ENCODE data around the gene EXOC3L4. TPM values are rescaled to one million over a fixed set of nuclear protein-coding genes. Genes with fewer than 3 reads are reported as not detected.

The EXOC3L4 gene
- total RNA-seq, 1 donor = not detected

DNA sequence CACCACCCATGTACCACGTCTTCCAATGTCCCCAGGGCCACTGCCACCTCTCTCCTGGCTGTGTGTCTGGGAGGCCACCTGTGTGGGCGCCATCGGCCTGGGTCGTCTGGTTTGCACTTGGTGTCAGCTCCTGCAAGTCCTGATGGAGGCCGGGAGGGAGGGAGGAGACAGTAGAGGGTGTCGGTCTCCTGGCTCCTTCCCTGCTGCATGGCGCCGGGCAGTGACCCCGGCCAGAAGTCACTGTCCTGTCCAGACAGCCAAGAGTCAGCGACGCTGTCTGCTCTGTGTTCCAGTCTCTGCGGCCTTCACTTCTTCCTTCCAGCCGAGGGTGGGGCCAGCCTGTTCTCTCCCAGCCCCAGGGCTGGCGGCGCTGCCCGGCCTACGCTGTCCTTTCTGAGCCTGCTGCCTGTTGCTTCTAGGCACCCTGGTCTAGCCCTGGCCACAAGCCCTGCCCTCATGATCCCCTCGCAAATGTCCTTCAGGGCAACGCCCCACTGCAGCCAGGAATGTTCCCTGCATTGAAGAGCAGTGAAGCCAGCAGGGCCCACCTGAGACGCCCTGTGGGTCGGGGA is 23.5 kb upstream of the EXOC3L4 start:
- DNase-seq (ENCODE audit: low read depth) = no peak
- no peak overlapping the region for H3K4me3 ChIP-seq (ENCODE audit: low read depth, low read length)
- TF ChIP-seq, protein P1, sequence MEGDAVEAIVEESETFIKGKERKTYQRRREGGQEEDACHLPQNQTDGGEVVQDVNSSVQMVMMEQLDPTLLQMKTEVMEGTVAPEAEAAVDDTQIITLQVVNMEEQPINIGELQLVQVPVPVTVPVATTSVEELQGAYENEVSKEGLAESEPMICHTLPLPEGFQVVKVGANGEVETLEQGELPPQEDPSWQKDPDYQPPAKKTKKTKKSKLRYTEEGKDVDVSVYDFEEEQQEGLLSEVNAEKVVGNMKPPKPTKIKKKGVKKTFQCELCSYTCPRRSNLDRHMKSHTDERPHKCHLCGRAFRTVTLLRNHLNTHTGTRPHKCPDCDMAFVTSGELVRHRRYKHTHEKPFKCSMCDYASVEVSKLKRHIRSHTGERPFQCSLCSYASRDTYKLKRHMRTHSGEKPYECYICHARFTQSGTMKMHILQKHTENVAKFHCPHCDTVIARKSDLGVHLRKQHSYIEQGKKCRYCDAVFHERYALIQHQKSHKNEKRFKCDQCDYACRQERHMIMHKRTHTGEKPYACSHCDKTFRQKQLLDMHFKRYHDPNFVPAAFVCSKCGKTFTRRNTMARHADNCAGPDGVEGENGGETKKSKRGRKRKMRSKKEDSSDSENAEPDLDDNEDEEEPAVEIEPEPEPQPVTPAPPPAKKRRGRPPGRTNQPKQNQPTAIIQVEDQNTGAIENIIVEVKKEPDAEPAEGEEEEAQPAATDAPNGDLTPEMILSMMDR (IDR thresholded peaks at IDR 0.05; ENCODE audit: insufficient read depth, low read length) = no peak

DNA sequence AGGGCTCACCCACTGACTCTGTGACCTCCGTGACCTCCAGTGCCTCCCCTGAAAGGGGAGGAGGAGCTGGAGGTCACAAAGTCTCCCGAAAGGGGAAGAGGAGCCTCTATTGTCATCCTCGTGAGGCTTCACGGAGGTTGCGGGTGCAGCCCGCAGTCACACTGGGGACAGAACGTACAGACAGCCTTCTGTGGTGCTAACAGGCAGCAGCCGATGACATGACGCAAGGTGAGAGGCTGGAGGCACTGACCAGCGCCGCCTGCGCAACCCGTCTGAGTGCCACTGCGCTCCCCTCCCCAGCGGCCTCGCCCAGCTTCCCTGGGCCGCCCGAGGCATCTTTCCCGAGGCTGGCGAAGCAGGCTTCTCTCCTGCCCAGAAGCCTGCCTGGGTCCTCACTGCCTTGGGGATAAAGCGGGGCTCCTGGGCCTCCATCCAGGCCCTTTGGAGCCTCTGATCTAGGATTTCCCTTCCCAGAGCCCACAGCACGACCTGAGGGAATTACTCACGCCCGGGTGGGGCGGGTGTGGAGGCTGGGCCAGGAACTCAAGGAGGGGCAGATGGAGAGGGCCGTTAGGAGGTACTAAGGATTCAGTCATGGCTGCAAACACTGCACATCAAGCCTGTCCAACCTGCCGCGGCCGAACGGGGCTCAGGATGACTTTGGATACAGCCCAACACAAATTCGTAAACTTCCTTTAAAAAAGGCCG is 22.8 kb upstream of the EXOC3L4 start:
- no peak overlapping the region for H3K4me3 ChIP-seq (ENCODE audit: low read depth, low read length)
- peak; percentile 38 for DNase-seq (ENCODE audit: low read depth)
- TF ChIP-seq, protein P1 (IDR thresholded peaks at IDR 0.05; ENCODE audit: insufficient read depth, low read length) = no peak

DNA sequence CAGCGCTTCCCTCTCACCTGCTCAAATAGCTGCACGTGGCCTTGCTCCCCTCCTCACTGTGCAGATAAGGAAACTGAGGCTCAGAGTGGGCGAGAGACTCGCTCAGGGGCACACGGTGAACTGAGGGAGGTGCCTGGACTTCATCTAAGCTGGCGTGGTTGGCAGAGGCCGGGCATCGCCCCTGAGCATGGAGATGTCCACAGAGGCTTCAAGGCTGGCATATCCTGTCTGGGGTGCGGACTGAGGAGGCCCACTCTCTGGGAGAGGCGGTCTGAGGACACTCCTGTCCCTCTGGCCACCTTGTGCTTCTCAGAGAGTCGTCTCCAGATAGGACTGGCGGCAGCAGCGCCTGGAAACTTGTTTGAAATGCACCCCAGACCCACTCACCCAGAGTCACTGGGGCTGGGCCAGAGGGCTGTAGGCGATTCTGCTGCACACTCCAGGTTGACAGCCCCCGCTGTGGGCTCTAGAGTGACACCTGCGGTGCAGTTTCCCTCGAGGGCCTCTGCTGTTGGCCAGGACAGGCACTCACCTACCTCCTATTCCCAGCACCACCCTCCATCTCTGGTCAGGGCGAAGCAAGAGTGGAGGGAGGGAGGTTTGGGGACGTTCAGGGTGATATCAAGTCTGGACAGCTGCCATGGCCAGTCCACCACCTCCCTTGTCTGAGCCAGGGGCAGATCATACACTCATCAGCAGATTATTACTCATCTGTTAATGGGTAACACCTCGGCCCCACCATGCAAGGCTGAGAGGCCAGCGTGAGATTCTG is 21.7 kb upstream of the EXOC3L4 start:
- no peak for DNase-seq (ENCODE audit: low read depth)
- TF ChIP-seq, protein P1 (IDR thresholded peaks at IDR 0.05; ENCODE audit: insufficient read depth, low read length) = no peak
- no peak overlapping the region for H3K4me3 ChIP-seq (ENCODE audit: low read depth, low read length)

DNA sequence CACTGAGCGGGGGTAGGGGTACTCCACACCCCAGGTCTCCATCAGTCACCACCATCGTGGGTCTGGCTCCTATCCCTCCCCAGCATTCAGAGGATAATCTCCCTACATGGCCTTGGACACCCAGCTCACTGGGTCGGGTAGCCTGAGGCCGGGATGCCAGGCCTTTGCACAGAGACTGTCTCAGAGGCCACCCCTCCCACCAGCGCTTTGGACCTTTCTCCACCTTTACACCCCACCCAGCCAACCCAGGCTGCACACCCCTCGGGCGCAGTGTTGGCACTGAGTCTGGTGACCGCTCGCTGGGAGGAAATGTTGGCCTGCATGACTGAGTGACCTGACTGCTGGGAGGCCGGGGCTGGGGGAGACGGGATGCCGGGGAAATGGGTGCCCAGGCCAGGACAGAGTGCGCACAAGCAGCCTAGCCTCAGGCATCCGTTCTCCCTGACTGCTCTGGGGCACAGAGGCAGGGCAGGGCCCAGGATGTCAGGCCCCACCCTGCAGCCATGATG is 21.1 kb upstream of the EXOC3L4 start:
- no peak overlapping the region for H3K4me3 ChIP-seq (ENCODE audit: low read depth, low read length)
- TF ChIP-seq, protein P1 (IDR thresholded peaks at IDR 0.05; ENCODE audit: insufficient read depth, low read length) = no peak
- no peak for DNase-seq (ENCODE audit: low read depth)

DNA sequence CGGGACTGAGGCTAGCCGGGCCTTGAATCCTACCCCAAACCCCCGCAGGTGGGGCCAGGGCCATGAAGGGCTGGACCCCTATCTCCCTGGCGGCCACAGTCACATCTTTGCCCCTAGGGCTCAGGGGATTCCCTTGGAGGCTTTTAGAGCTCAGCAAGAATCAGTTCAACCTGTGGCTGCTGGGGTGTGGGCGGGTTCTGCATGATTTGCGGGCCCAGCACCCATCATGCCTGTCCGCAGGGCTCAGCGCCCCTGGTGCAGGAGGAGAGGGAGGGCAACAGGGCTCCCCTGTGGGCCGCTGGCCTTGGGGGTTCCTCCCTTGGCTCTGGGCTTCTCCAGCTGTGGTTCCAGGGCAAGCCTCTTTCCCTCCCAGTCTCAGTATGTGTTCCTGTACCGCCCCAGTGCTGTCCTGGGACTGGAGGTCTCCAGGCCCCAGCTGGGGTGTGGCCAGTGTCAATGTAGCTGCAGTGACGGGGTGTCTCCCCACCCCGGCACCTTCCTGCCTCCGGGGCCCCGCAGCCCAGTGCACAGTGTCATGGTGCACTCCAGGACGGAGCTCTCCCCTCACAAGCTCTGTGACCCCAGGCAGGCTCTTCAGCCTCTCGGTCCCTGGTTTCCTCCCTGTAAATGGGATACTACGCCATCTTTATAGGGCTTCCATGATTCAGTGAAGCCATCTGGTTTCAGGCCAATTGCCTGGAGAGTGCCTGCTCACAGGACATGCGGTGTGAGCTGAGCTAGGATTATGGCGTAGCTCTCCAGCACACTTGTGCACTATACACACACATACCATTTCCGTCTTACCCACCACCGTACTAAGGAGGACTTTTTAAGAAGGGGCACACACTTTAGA is 20.4 kb upstream of the EXOC3L4 start:
- DNase-seq (ENCODE audit: low read depth) = peak; percentile 44
- no peak overlapping the region for H3K4me3 ChIP-seq (ENCODE audit: low read depth, low read length)
- TF ChIP-seq, protein P1 (IDR thresholded peaks at IDR 0.05; ENCODE audit: insufficient read depth, low read length) = no peak

DNA sequence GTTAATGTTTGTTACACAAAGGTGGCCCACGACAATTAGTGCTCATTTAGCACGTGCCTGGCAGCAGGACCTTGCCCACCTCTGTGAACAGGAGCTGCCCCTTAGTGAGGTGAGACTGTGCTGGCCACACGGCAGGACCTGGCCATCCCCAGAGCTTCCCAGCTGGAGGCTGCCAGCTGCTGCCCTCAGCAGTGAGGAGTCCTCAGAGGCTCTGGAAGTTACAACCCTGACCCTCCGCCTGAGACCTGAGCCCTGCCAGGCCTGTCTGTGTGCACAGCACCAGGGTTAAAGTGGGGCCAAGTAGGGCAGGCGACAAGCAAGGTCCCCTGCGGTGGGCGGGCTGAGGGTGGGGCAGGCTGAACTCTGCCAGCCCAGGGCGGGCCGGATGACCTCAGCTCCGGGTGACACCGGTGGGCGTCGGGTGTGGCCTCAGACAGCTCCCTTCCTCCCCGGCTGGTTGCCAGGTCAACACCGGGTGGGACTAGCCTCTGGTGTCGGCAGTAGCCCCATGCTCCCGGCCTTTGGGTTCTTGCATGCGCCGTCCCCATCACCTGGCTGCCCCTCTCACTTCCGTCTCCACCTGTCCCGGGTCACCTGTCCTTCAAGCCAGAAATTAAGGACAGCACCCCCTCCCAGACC is 19.7 kb upstream of the EXOC3L4 start:
- TF ChIP-seq, protein P1 (IDR thresholded peaks at IDR 0.05; ENCODE audit: insufficient read depth, low read length) = no peak
- peak overlapping the region; percentile 59 for H3K4me3 ChIP-seq (ENCODE audit: low read depth, low read length)
- peak; percentile 36 for DNase-seq (ENCODE audit: low read depth)
